ENCODE results near the gene DIAPH1.

The DIAPH1 gene

DNA sequence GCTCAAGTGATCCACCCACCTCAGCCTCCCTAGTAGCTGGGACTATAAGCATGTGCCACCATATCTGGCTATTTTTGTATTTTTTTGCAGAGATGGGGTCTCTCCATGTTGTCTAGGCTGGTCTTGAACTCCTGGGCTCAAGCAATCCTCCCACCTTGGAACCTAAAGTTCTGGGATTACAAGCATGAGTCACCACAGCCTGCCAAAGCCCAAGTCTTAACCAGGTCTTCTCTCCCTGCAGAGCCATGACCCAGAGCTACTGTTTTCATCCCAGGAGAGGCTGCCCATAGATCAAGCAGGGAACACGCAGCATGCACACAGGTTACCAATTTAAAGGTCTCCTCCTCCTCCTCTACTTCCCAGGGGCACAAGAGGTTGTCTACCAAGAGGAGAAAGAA lies 100.2 kb downstream of the DIAPH1 start:
- peaks cover 0 to 6% of the 10 kb centered on the region in 2 donors for H3K36me3 ChIP-seq (ENCODE audit: control insufficient read depth in 2 of 2, insufficient read depth in 2 of 2, low read length in 2 of 2)
- no peaks in the 10 kb centered on the region for H3K27me3 ChIP-seq (ENCODE audit: control insufficient read depth in 1 of 2, insufficient read depth in 2 of 2, low read length in 2 of 2)
- peaks cover 27% of the 10 kb centered on the region for H3K4me1 ChIP-seq (ENCODE audit: control insufficient read depth, insufficient read depth, low read length)
- no peaks in the 10 kb centered on the region for H3K9me3 ChIP-seq (ENCODE audit: control insufficient read depth in 2 of 2, low read length in 2 of 2)
- H3K4me3 ChIP-seq (ENCODE audit: low read length in 2 of 2): no peak overlapping the region
- no peak overlapping the region for H3K27ac ChIP-seq (ENCODE audit: low read length)
- H3K9ac ChIP-seq (ENCODE audit: low read length in 2 of 2): no peak overlapping the region

- H3K9ac ChIP-seq (ENCODE audit: low read length in 2 of 2): no peak overlapping the region
- no peaks in the 10 kb centered on the region for H3K9me3 ChIP-seq (ENCODE audit: control insufficient read depth in 2 of 2, low read length in 2 of 2)
- H3K36me3 ChIP-seq (ENCODE audit: control insufficient read depth in 2 of 2, insufficient read depth in 2 of 2, low read length in 2 of 2): peaks cover 0 to 6% of the 10 kb centered on the region in 2 donors
- no peak overlapping the region for H3K4me3 ChIP-seq (ENCODE audit: low read length in 2 of 2)
- no peaks in the 10 kb centered on the region for H3K27me3 ChIP-seq (ENCODE audit: control insufficient read depth in 1 of 2, insufficient read depth in 2 of 2, low read length in 2 of 2)
- H3K4me1 ChIP-seq (ENCODE audit: control insufficient read depth, insufficient read depth, low read length): peaks cover 28% of the 10 kb centered on the region
- no peak overlapping the region for H3K27ac ChIP-seq (ENCODE audit: low read length)
Observed at GRCh38 chr5:141517880-141518617, 100.8 kb downstream of the DIAPH1 start.

DNA sequence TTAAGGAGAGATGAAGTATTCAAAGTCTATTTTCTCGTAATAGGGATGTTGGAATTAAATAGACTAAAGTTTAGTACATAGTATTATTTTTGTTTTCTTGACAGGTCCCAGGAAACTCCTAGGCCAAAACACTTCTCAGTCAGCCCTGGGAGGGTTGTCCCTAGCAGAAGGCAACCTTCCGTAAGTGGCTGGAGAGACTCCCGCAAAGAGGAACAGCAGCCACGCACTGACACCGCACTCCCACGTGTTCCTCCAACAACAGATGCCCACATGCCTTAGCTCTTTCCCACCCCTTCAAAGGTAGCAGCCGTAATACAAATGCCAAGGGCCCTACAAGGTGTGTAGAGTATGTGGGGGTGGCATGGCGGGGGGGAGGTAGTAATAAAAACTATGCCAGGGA lies 101.5 kb downstream of the DIAPH1 start:
- H3K27me3 ChIP-seq (ENCODE audit: control insufficient read depth in 1 of 2, insufficient read depth in 2 of 2, low read length in 2 of 2): no peaks in the 10 kb centered on the region
- H3K27ac ChIP-seq (ENCODE audit: low read length): no peak overlapping the region
- peaks cover 0 to 4% of the 10 kb centered on the region in 2 donors for H3K36me3 ChIP-seq (ENCODE audit: control insufficient read depth in 2 of 2, insufficient read depth in 2 of 2, low read length in 2 of 2)
- H3K9me3 ChIP-seq (ENCODE audit: control insufficient read depth in 2 of 2, low read length in 2 of 2): no peaks in the 10 kb centered on the region
- H3K4me1 ChIP-seq (ENCODE audit: control insufficient read depth, insufficient read depth, low read length): peaks cover 34% of the 10 kb centered on the region
- no peak overlapping the region for H3K9ac ChIP-seq (ENCODE audit: low read length in 2 of 2)
- H3K4me3 ChIP-seq (ENCODE audit: low read length in 2 of 2): no peak overlapping the region

GRCh38 chr5:141516672-141517025 lies 102.2 kb downstream of the DIAPH1 start:
- H3K4me3 ChIP-seq (ENCODE audit: low read length in 2 of 2): no peak overlapping the region
- H3K9ac ChIP-seq (ENCODE audit: low read length in 2 of 2): no peak overlapping the region
- peaks cover under 1 to 5% of the 10 kb centered on the region in 2 donors for H3K36me3 ChIP-seq (ENCODE audit: control insufficient read depth in 2 of 2, insufficient read depth in 2 of 2, low read length in 2 of 2)
- no peaks in the 10 kb centered on the region for H3K27me3 ChIP-seq (ENCODE audit: control insufficient read depth in 1 of 2, insufficient read depth in 2 of 2, low read length in 2 of 2)
- H3K9me3 ChIP-seq (ENCODE audit: control insufficient read depth in 2 of 2, low read length in 2 of 2): no peaks in the 10 kb centered on the region
- peak overlapping the region; percentile 24 for H3K27ac ChIP-seq (ENCODE audit: low read length)
- H3K4me1 ChIP-seq (ENCODE audit: control insufficient read depth, insufficient read depth, low read length): peaks cover 40% of the 10 kb centered on the region

DNA sequence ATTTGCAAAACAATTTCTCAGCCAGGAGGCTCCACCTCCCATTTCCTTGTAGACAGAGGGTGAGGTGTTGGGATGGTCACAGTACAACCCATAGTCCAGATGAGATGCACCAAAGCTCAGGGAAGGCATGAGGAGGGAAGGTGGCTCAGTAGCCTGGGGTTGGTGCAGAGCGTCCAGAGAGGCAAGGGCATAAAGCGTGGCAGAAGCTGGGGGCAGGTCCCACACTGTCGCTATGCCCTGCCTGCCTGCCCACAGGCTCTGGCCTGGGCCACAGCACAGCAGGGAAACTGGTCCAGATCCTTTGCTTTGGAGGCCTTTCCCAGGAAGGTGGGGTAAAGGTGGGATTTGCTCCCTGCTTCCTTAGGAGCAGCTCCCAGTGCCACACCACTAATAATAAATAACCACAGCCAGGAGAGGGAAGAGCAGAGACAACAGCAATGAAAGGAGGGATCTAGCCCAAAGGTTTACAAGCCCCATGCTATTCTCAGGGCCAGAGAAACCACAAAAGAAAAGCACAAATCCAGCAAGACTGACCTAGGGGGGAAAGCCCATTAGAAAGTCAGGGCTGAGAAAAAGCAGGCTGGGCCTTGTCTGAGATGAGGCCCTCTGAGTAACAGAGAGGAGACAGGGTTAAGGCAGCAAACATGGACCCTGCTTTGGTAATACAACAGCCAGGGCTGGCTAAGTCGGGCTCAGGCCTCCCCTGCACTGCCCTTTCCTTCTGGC lies 102.7 kb downstream of the DIAPH1 start:
- no peak overlapping the region for H3K9ac ChIP-seq (ENCODE audit: low read length in 2 of 2)
- H3K27ac ChIP-seq (ENCODE audit: low read length): peak overlapping the region; percentile 24
- no peaks in the 10 kb centered on the region for H3K27me3 ChIP-seq (ENCODE audit: control insufficient read depth in 1 of 2, insufficient read depth in 2 of 2, low read length in 2 of 2)
- peaks cover 6 to 10% of the 10 kb centered on the region in 2 donors for H3K36me3 ChIP-seq (ENCODE audit: control insufficient read depth in 2 of 2, insufficient read depth in 2 of 2, low read length in 2 of 2)
- H3K9me3 ChIP-seq (ENCODE audit: control insufficient read depth in 2 of 2, low read length in 2 of 2): no peaks in the 10 kb centered on the region
- no peak overlapping the region for H3K4me3 ChIP-seq (ENCODE audit: low read length in 2 of 2)
- H3K4me1 ChIP-seq (ENCODE audit: control insufficient read depth, insufficient read depth, low read length): peaks cover 40% of the 10 kb centered on the region

GRCh38 chr5:141515141-141515540 lies 103.7 kb downstream of the DIAPH1 start:
- H3K4me1 ChIP-seq (ENCODE audit: control insufficient read depth, insufficient read depth, low read length): peaks cover 37% of the 10 kb centered on the region
- peak overlapping the region; percentile 36 to 79 for H3K9ac ChIP-seq (ENCODE audit: low read length in 2 of 2)
- H3K27me3 ChIP-seq (ENCODE audit: control insufficient read depth in 1 of 2, insufficient read depth in 2 of 2, low read length in 2 of 2): no peaks in the 10 kb centered on the region
- H3K27ac ChIP-seq (ENCODE audit: low read length): peak overlapping the region; percentile 93
- no peaks in the 10 kb centered on the region for H3K9me3 ChIP-seq (ENCODE audit: control insufficient read depth in 2 of 2, low read length in 2 of 2)
- H3K36me3 ChIP-seq (ENCODE audit: control insufficient read depth in 2 of 2, insufficient read depth in 2 of 2, low read length in 2 of 2): peaks cover 11 to 13% of the 10 kb centered on the region in 2 donors
- no peak overlapping the region for H3K4me3 ChIP-seq (ENCODE audit: low read length in 2 of 2)

DNA sequence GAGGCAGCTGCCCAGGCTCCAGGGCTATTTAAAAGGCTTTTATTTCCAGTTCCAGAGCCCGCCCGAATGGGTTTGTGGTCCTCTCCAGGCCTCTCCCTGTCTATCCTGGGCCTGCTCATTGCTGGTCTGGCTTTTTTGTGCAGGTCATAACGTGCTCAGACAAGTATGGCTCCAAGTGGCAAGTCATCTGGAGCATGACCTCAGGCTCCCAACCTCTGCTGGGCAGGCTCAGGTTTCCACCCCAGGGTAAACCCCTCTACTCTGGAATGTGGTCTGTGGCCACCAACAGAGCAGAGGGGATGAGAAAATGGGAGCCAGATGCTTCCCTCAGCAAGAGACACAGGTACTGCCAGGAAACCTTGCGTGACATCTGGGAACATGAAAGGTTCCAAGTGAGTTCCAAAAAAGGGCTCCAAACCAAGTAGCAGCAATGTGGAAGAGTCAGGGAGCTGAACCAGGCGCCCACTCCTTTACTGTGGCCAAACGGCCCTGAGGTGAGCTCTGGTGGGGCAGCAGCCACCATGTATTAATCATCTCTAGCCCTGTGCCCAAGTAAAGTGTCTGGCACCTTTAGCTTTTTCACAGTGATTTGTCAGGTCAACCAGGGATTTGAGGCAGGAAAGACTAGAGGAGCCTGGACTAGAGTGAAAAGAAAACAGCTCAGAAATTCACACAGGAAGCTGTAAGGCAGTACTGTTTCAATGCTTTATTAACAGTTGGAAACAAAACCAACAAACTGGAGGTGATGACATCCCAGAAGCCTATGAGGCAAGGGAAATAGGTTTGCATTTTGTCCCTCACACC lies 104.3 kb downstream of the DIAPH1 start:
- Histone ChIP-seq H3K27ac (ENCODE audit: low read length) (peak overlapping the region; percentile 93), H3K36me3 (ENCODE audit: control insufficient read depth in 2 of 2, insufficient read depth in 2 of 2, low read length in 2 of 2) (peaks cover 11 to 16% of the 10 kb centered on the region in 2 donors), H3K9me3 (ENCODE audit: control insufficient read depth in 2 of 2, low read length in 2 of 2) (no peaks in the 10 kb centered on the region), H3K4me1 (ENCODE audit: control insufficient read depth, insufficient read depth, low read length) (peaks cover 42% of the 10 kb centered on the region), H3K4me3 (ENCODE audit: low read length in 2 of 2) (peak overlapping the region; percentile 89 to 92), H3K27me3 (ENCODE audit: control insufficient read depth in 1 of 2, insufficient read depth in 2 of 2, low read length in 2 of 2) (no peaks in the 10 kb centered on the region), H3K9ac (ENCODE audit: low read length in 2 of 2) (peak overlapping the region; percentile 47 to 79)

GRCh38 chr5:141513627-141514329 lies 105.0 kb downstream of the DIAPH1 start:
- Histone ChIP-seq H3K27ac (ENCODE audit: low read length) (peak overlapping the region; percentile 93), H3K4me3 (ENCODE audit: low read length in 2 of 2) (peak overlapping the region; percentile 89 to 92), H3K9me3 (ENCODE audit: control insufficient read depth in 2 of 2, low read length in 2 of 2) (no peaks in the 10 kb centered on the region), H3K27me3 (ENCODE audit: control insufficient read depth in 1 of 2, insufficient read depth in 2 of 2, low read length in 2 of 2) (no peaks in the 10 kb centered on the region), H3K9ac (ENCODE audit: low read length in 2 of 2) (peak overlapping the region; percentile 73 to 79), H3K4me1 (ENCODE audit: control insufficient read depth, insufficient read depth, low read length) (peaks cover 48% of the 10 kb centered on the region), H3K36me3 (ENCODE audit: control insufficient read depth in 2 of 2, insufficient read depth in 2 of 2, low read length in 2 of 2) (peaks cover 11 to 16% of the 10 kb centered on the region in 2 donors)

DNA sequence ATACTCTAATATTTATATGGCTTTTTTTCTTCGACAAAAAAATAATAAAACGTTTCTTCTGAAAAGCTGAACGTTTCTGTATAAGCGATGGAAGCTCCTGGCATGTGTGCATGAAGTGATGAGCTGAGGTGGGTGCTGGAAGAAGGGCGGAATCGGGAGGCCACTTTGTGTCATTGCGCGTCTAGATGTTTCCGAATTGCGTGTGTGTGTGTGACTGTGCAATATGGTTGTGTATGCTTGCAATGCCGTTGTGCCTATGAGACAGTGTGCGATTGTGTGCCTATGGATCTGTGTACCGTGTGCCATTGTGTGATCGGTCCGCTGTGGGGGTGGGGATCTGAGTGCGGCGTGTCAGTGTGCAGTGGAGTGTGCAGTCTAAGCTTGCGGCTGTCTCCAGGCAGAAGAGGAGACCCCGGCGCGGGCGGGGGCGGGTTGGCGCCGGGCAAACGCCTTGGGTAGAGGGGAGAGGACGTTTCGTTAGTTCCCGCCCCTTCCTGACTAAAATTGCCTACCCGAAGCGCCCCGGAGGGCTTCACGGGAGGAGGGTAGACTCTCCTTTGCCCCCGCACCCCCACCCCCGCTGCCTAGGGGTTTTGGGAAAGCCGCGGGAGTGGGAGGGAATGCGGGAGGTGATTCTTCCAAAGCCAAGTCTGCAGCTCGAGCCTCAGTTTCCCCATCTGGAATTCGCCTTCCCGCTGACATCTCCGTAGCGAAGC lies 105.7 kb downstream of the DIAPH1 start:
- Histone ChIP-seq H3K4me3 (ENCODE audit: low read length in 2 of 2) (peak overlapping the region; percentile 89 to 92), H3K4me1 (ENCODE audit: control insufficient read depth, insufficient read depth, low read length) (peaks cover 53% of the 10 kb centered on the region)

More for the DNA sequence above, 105.7 kb downstream of the DIAPH1 start:
- Histone ChIP-seq H3K27ac (ENCODE audit: low read length) (peak overlapping the region; percentile 93), H3K27me3 (ENCODE audit: control insufficient read depth in 1 of 2, insufficient read depth in 2 of 2, low read length in 2 of 2) (no peaks in the 10 kb centered on the region), H3K36me3 (ENCODE audit: control insufficient read depth in 2 of 2, insufficient read depth in 2 of 2, low read length in 2 of 2) (peaks cover 11 to 16% of the 10 kb centered on the region in 2 donors), H3K9ac (ENCODE audit: low read length in 2 of 2) (peak overlapping the region; percentile 73 to 79), H3K9me3 (ENCODE audit: control insufficient read depth in 2 of 2, low read length in 2 of 2) (no peaks in the 10 kb centered on the region)
